GM21367 (cell line): Measurements from ENCODE around the gene OTULINL.
"Not testable (repeated sequence)": the region's sequence is repeated elsewhere in the genome, so short reads cannot be mapped to it uniquely, and the experiment has no call there.

Experiments used
- ATAC-seq: cut with Tn5 transposase; IDR thresholded peaks from one replicate; pipeline ENCODE4 v1.9.1; 2021; ENCODE audit not compliant: unreplicated experiment

OTULINL gene

DNA sequence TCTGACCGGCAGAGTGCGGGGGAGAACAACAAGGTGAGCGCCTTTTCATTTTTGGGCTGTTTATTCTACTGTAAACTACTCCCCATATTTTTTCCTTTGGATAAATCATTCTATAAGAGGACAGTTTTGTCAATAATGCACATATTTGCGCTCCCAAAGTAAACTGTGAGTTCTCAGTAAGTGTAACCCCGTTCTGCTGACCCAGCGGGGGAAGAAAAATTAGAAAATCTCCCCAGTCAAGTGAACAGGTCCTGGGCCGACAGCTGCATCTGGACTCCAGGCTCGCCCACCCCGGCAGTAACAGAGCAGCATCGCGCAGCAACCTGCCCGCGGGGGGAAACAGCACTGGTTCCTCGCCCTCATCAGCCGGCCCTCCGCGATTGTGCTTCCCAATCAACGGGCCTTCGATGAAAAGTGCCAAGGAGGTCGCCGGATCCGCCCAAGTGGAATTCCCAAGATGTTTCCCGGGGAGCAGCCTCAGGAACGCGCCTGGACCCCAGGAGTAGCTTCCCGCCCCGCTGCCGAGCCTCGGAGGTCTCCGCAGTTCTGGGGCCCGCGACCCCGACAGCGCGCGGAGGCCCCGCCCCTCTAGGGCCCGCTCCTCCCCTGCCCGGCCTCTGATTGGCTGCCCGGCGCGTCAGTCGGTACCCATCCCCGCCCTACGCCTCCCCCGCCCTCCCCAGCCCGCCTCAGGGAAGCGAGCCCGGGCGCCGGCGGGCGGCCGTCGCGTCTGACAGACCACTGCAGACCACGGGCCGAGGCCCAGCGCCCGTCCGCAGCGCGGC, at the start of gene OTULINL:
Gene OTULINL (plus strand): TSS at position 687 of the 785 bp plus-strand sequence. CDS start 103 bp downstream, outside the sequence.
- peak; percentile 98 for ATAC-seq

GRCh38 chr5:14532180-14532579, 49.4 kb upstream of the OTULINL start:
- ATAC-seq = no peak

DNA sequence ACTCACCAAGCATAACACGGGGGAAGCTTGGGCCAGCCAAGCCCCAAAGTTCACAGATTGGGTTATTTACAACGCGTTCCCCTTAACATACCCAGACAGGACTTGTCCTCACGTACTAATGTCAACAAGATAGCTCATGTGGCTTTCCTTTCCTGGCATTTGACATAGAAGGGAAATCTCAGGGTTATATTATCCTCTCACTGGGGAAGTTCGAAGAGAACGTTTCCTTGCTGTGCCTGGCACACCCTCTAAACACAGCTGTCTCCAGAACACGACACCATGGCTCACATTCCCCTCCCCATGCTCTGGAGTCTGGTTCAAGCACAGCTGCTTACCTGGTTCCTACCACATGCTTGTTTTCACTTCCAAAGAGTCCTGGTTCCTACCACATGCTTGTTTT, 46.8 kb upstream of the OTULINL start:
- ATAC-seq = no peak

DNA sequence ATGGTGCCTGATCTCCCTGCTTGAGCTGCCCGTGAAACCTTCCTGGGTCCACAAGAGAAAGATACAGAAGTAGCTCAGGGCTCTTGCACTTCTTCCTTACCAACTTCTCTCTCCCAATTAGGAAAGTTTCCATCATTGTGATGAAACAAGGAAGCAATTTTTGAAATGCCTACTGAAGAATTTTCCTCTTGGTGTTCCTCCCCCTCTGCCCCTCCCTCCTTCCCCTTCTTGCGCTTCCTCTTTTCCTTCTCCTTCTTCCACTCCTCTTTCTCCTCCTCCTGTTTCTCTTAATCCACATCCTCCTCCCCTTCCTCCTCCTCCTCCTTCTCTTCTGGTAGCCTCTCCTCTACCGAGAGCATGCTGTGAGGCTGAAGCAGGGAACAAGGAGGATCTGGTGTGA, 36.3 kb upstream of the OTULINL start:
- ATAC-seq = no peak

- ATAC-seq = no peak
Measured at GRCh38 chr5:14545862-14546261, 35.7 kb upstream of the OTULINL start.

DNA sequence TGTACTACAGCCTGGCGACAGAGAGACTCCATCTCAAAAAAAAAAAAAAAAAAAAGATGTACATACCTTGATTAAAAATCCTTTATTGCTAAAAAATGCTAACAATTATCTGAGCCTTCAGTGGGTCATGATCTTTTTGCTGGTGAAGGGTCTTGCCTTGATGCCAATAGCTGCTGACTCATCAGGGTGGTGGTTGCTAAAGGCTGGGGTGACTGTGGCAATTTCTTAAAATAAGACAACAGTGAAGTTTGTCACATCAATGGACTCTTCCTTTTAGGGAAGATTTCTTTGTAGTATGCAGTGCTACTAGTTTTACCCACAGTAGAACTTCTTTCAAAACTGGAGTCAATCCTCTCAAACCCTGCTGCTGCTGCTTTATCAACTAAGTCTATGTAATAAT, 33.9 kb upstream of the OTULINL start:
- no peak for ATAC-seq

DNA sequence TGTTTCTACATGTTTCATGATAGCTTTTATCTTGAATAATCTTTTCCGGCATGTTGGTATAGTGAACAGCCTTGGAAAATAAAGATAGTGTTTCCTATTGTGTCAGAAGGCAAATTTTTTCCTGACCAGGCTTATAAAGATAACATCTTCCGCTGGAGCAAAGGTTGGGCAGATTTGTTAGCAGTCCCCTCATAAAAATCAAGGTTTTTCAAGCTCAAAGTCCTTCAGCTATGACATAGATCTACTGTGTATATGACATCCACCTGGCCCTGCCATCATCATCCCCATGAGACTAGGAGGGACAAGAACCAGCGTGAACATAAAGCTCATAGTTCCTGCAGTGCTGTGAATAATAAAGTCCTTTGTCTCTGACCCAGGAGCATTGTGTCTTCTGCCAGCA, 30.4 kb upstream of the OTULINL start:
- ATAC-seq = no peak

GRCh38 chr5:14552017-14552416, 29.6 kb upstream of the OTULINL start:
- ATAC-seq = no peak

DNA sequence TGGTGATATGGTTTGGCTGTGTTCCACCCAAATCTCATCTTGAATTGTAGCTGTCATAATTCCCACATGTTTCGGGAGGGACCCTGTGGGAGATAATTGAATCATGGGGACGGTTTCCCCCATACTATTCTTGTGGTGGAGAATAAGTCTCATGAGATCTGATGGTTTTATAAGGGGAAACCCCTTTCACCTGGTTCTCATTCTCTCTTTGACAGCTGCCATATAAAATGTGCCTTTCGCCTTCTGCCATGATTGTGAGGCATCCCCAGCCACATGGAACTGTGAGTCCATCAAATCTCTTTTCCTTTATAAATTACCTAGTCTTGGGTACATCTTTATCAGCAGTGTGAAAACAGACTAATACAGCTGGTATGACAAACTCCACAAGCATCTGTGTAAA, 27.3 kb upstream of the OTULINL start:
- not testable (repeated sequence) for ATAC-seq

DNA sequence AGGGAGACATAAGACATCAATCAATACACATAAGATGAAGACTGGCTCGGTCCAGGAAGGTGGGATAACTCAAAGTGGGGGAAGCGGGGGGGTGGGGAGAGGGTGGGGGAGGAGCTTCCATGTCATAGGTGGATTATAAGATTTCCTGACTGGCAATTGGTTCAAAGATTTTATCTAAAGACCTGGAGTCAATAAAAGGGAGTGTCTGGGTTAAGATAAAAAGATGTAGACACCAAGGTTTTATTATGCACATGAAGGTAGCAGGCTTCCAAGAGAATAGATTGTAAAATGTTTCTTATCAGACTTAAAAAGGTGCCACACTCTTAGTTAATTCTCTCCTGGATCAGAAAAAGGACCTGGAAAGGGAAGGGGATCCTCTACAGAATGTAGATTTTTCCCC, 25.6 kb upstream of the OTULINL start:
- ATAC-seq = no peak

GRCh38 chr5:14557203-14557770, 24.3 kb upstream of the OTULINL start:
- ATAC-seq = no peak

GRCh38 chr5:14557791-14558415, 23.7 kb upstream of the OTULINL start:
- no peak for ATAC-seq

DNA sequence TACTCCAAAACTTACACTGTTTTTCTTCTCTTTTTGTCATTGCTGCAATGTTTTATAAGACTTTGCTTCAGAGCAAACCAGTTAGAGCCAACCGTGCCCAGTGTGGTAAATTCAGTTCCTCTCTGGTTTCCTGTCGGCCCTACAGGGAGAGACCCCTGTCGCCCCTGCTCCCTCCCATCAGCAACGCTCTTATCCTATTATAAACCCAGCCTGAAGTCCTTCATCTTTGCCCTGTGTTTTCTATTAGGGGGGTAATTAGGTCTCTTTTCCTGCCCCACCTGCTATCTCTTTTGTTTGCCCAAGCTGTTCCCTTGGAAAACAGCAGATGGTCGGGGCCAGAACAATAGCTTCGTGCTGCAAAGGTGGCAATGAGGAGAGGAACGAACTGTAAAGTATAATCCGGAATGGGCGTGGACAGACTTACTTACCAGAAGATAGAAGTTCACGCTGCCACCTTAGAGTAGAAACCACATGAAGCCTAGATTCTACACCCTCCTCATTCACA, 21.4 kb upstream of the OTULINL start:
- no peak for ATAC-seq

DNA sequence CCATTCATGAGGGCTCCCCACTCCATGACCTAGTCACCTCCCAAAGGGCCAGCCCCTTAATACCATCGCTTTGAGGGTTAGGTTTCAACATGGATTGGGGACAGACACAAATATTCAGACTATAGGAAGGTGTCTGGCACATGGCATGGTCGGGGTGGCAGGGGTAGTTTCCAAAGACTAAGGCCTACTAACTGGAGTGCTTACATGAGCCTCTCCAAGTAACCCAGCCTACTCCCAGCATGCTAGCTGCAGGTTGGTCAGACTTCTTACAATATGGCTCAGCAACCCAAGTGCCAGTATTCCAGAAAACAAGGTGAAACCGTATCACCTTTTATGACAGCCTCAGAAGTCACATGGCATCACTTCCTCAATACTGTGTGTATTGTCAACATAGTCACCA, 19.9 kb upstream of the OTULINL start:
- ATAC-seq = no peak

DNA sequence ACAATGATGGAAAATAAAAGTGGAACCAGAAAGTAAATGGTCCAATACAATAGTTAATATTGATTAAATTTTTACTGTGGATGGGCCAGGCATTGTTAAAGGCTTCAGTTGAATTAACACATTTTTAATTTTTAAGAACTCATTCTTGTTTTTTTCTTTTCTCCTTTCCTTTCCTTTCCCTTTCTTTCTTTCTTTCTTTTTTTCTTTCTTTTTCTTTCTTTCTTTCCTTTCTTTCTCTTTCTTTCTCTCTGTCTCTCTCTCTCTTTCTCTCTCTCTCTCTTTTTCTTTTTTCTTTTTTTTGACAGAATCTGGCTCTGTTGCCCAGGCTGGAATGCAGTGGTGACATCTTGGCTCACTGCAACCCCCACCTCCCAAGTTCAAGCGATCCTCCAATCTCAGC, 13.3 kb upstream of the OTULINL start:
- no peak for ATAC-seq

DNA sequence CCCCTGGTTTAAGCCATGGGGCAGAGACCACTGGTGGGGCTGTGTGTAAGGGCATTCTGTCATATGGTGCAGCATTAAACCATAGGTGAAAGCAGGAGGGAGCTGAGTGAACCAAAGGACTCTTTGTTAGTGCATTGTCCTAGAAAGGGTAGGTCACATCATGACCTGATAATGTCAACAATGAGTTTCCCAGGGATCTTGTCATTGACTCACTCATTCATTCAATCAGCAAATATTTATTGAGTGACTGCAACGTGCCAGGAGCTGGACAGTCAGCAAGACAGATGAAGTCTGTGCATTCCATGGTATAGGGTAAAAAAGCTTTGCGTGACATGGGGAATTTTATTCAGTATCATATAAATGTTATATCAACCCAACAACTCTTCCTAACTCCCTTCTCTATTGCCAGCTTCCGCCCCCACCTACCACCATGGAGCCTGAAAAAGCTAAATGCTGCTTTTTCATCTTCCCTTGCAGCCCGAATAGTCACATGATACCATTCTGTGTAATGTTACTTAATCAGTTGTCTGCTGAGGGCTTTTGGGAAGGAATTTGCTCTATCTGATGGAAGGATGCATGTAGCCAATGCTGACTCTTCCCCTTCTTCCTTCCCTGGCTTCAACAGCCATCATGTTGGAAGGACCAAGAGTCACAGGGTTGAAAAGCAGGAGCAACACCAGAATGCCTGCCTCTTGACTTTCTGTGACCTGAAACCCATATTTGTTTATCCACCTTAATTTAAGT, 11.5 kb upstream of the OTULINL start:
- no peak for ATAC-seq

GRCh38 chr5:14571901-14572300, 9.7 kb upstream of the OTULINL start:
- no peak for ATAC-seq

DNA sequence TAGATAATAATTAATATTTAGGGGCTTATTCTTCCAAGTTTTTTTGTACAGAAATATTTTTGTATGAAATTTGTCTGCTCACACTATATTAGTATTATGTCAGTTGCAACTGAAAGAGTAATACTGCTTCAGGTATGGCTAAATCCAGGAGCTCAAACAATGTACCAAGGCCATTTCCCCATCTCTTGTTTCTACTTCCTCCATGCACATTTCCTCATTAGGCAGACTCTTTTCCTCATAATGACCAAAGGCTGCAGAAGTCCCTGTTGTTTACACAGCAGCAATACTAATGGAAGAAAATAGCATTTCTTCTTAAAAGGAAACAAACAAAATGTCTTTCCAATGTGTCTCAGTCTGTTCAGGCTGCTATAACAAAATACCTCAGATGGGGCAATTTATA, 9.2 kb upstream of the OTULINL start:
- no peak for ATAC-seq

DNA sequence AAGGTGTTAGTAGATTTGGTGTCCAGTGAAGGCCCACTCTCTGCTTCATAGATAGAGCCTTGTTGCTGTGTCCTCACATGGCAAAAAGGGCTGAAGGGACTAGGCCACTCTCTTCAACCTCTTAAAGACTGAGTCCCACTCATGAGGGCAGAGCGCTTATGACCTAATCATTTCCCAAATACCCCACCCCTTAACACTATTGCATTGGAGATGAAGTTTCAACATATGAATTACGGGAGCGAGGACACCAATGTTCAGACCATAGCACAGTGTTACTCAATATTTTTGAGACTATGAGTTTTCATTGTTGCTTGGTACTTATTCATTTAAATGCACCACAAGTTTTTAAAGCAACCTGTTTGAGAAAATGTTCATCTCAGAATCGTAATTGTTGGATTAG, 8.8 kb upstream of the OTULINL start:
- no peak for ATAC-seq

- no peak for ATAC-seq
Measured at GRCh38 chr5:14574096-14574495, 7.5 kb upstream of the OTULINL start.

DNA sequence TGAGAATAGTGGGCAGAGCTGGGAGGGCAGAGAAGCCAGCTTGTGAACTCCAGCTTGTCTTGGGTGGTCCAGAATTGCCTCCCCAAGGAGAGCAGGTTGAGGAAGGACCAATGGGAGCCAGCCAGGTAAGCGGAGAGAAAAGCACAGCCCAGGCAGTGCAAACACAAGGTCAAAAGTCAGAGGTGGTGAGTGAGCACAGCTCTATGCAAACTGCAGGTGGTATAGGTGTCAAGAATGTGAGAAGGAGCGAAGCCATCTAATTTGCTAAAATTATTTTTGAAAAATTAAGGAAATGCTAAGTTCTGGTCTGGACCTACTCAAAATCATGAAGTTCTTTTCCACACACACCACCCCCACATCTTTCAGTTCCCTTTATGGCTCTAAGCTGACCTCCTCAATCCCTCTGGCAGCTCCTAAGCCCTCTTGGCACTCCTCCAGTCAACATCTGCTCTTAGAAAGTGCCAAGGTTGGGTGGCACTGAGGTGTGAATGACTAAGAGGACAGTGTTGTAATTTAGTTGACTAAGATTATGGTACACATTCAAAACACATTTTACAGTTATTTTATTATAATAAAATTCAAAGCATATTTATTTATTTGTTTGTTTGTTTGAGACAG, 6.6 kb upstream of the OTULINL start:
- ATAC-seq = no peak
